ENCODE results near the gene KAT6B.
"Not testable (repeated sequence)": the region's sequence is repeated elsewhere in the genome, so short reads cannot be mapped to it uniquely, and the experiment has no call there.

Gene KAT6B

DNA sequence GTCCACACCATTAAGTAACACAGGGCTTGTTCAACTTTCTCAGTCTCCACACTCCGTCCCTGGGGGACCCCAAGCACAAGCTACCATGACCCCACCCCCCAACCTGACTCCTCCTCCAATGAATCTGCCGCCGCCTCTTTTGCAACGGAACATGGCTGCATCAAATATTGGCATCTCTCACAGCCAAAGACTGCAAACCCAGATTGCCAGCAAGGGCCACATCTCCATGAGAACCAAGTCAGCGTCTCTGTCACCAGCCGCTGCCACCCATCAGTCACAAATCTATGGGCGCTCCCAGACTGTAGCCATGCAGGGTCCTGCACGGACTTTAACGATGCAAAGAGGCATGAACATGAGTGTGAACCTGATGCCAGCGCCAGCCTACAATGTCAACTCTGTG lies 204.0 kb downstream of the KAT6B start:
- in situ Hi-C loops (cut with MboI; ENCODE audit: low sequenced_read_pairs): no loop called here

- in situ Hi-C loops (cut with MboI; ENCODE audit: low sequenced_read_pairs): no loop called here
Observed at GRCh38 chr10:75032119-75032518, 205.7 kb downstream of the KAT6B start.

GRCh38 chr10:75032813-75033212 lies 206.4 kb downstream of the KAT6B start:
- in situ Hi-C loops (cut with MboI; ENCODE audit: low sequenced_read_pairs): no loop called here

GRCh38 chr10:75033399-75034130 lies 207.2 kb downstream of the KAT6B start:
- in situ Hi-C loops (cut with MboI; ENCODE audit: low sequenced_read_pairs): no loop called here

GRCh38 chr10:75034131-75034512 lies 207.7 kb downstream of the KAT6B start:
- in situ Hi-C loops (cut with MboI; ENCODE audit: low sequenced_read_pairs): no loop called here

- in situ Hi-C loops (cut with MboI; ENCODE audit: low sequenced_read_pairs): no loop called here
Observed at GRCh38 chr10:75034714-75035258, 208.4 kb downstream of the KAT6B start.

GRCh38 chr10:75035975-75036708 lies 209.7 kb downstream of the KAT6B start:
- in situ Hi-C loops (cut with MboI; ENCODE audit: low sequenced_read_pairs): no loop called here

- in situ Hi-C loops (cut with MboI; ENCODE audit: low sequenced_read_pairs): no loop called here
Observed at GRCh38 chr10:75037171-75038153, 211.1 kb downstream of the KAT6B start.

DNA sequence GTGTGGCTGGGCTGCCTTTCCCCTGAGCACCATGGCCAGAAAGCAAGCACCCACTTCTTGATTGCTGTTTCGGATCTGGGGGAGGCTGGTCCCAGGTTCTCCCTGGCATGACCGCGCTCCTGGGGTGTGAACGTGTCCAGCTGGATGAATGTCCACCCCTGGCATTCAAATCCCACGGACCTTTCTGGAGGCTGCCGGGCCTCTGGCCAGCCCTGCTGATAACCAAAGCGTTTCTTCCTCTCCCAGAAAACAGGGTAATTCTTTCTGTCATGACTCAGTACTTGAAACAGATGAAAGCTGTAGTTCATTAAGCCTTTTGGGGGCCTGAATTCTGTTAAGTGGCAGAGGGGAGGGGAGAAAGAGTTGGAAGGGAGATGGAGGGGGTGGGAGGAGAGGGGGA lies 211.9 kb downstream of the KAT6B start:
- in situ Hi-C loops (cut with MboI; ENCODE audit: low sequenced_read_pairs): no loop called here

DNA sequence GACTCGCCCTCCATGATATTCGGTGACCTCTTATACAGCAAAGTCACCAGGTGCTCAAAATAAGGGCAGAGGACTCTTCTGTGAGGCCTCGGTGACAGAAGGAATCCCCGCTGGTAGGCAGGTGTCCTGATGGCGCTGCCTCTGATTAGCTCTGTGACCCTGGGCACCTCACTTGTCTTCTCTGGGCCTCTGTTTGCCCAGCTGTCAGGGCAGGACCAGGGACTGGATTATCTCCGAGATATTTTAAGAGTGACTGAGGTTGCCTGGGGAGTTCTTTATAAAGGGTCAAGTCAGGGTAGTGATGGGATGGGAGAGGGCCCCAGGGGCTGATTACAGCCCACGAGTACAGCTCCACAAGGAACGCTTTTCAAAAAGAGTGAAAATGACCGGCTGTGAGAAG lies 214.2 kb downstream of the KAT6B start:
- in situ Hi-C loops (cut with MboI; ENCODE audit: low sequenced_read_pairs): no loop called here

DNA sequence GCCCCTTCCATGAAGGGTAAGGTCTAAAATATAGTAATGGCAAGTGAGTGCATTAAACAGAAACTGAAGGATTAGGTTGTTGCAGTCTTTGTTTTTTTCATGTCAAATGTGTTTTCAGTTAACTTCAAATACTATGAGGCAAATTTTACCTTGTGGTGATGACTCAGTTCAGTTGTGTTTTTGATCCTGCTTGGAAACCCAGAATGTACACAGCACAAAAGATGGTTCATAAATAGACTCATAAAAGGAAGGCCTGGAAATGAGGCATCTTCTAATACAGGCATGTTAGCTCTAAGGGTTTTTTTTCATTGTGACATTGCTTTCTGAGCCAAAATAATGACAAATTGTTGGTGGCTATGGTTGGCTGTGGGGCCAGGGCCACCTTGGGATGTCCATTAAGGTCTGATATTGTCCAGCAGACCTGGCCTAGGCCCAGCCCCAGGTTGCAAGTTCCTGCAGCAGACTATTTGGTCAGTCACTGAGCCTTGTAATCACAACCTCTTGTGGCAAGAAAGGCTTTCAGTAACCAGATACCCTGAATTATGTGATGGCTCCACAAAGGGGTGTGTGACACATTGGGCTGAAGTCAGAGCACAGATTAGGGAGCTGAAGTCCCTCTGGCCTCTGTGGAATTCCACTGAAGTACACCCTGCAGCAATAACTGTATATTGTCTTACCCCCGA lies 216.0 kb downstream of the KAT6B start:
- in situ Hi-C loops (cut with MboI; ENCODE audit: low sequenced_read_pairs): no loop called here

DNA sequence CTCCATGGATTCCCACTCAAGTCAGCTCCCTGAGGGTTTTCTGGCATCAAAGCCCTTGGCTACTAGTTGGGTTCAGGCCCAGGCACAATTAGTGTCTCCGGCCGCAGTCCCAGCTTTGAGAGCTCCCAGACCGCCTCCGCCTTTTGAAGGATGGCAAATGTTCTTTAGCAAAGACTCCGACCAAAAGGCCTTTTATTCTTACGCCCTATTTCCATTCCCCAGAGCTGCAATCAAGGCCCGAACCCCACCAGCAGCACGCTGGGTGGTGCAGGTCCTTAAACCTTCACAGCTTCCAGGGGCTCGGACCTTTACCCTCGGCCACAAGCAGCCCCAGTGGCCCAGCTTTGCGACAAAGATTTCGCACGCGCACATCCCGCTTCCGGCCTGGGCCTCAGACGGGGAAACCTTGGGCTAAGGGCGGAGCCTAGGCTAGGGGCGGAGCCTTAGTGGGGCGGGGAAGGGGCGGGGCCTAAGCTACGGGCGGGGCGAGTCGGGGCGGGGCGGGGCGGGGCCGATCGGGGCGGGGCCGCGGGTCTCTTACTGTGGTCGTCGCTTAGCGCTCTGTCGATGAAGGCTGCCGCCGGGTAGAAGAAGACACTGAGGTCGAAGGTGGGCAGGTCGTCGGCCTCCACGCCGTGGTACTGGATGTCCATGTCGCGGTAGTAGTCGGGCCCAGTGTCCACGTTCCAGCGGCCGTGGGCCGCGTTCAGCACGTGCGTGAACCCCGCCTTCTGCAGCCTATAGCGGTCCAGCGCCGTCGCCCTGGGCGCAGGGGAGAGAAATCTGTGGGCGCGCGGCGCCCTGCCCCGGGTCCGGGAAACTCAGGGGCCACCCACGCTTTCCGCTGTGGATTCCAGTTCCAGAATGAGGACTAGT lies 217.1 kb downstream of the KAT6B start:
- in situ Hi-C loops (cut with MboI; ENCODE audit: low sequenced_read_pairs): no loop called here

GRCh38 chr10:75048669-75049098 lies 222.3 kb downstream of the KAT6B start:
- in situ Hi-C loops (cut with MboI; ENCODE audit: low sequenced_read_pairs): no loop called here

GRCh38 chr10:75049316-75050148 lies 223.1 kb downstream of the KAT6B start:
- in situ Hi-C loops (cut with MboI; ENCODE audit: low sequenced_read_pairs): no loop called here

- in situ Hi-C loops (cut with MboI; ENCODE audit: low sequenced_read_pairs): no loop called here
Observed at GRCh38 chr10:75050149-75050919, 223.9 kb downstream of the KAT6B start.

GRCh38 chr10:75051308-75051707 lies 224.9 kb downstream of the KAT6B start:
- in situ Hi-C loops (cut with MboI; ENCODE audit: low sequenced_read_pairs): no loop called here

DNA sequence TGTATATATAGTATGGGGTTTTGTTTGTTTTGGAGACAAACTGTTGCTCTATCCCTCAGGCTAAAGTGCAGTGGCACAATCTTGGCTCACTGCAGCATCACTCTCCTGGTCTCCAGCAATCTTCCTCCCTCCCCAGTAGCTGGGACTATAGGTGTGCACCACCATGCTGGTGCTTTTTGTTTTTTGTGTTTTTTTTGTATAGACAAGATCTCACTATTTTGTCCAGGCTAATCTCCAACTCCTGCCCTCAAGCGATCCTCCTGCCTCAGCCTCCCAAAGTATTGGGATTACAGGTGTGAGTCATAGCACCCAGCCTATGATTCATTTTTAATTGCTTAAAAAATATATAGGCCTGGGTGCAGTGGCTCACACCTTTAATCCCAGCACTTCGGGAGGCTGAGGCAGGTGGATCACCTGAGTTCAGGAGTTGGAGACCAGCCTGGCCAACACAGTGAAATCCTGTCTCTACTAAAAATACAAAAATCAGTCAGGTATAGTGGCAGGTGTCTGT lies 229.6 kb downstream of the KAT6B start:
- in situ Hi-C loops (cut with MboI; ENCODE audit: low sequenced_read_pairs): not testable (repeated sequence)

GRCh38 chr10:75057680-75058079 lies 231.3 kb downstream of the KAT6B start:
- in situ Hi-C loops (cut with MboI; ENCODE audit: low sequenced_read_pairs): no loop called here
